ENCODE measurements around the gene PDE4D.
"Not testable (repeated sequence)": the region's sequence is repeated elsewhere in the genome, so short reads cannot be mapped to it uniquely, and the experiment has no call there.

The PDE4D gene

GRCh38 chr5:59600998-59601397 lies 292.5 kb downstream of the PDE4D start:
- DNase-seq, result peak; percentile 6

- no peak for DNase-seq
Observed at GRCh38 chr5:59600153-59600552, 293.4 kb downstream of the PDE4D start.

GRCh38 chr5:59599729-59600128 lies 293.8 kb downstream of the PDE4D start:
- DNase-seq, result no peak

GRCh38 chr5:59598547-59598874 lies 295.0 kb downstream of the PDE4D start:
- no peak for DNase-seq

- no peak for DNase-seq
Observed at GRCh38 chr5:59597690-59598546, 295.6 kb downstream of the PDE4D start.

GRCh38 chr5:59596586-59597350 lies 296.8 kb downstream of the PDE4D start:
- DNase-seq, result no peak

GRCh38 chr5:59594118-59594517 lies 299.4 kb downstream of the PDE4D start:
- DNase-seq, result not testable (repeated sequence)

- no peak for DNase-seq
Observed at GRCh38 chr5:59593439-59594007, 300.0 kb downstream of the PDE4D start.

GRCh38 chr5:59592101-59592500 lies 301.4 kb downstream of the PDE4D start:
- no peak for DNase-seq

GRCh38 chr5:59591162-59591561 lies 302.4 kb downstream of the PDE4D start:
- no peak for DNase-seq

GRCh38 chr5:59588922-59589321 lies 304.6 kb downstream of the PDE4D start:
- DNase-seq, result peak; percentile 19

- peak; percentile 91 for DNase-seq
Observed at GRCh38 chr5:59587489-59588337, 305.8 kb downstream of the PDE4D start.

GRCh38 chr5:59586841-59587240 lies 306.7 kb downstream of the PDE4D start:
- DNase-seq, result no peak

- DNase-seq, result no peak
Observed at GRCh38 chr5:59584858-59585846, 308.4 kb downstream of the PDE4D start.

- peak; percentile 51 for DNase-seq
Observed at GRCh38 chr5:59583810-59584562, 309.5 kb downstream of the PDE4D start.

- no peak for DNase-seq
Observed at GRCh38 chr5:59583151-59583809, 310.2 kb downstream of the PDE4D start.

- peak; percentile 43 for DNase-seq
Observed at GRCh38 chr5:59582746-59583145, 310.8 kb downstream of the PDE4D start.

- peak; percentile 45 for DNase-seq
Observed at GRCh38 chr5:59579824-59580167, 313.7 kb downstream of the PDE4D start.

- peak; percentile 38 for DNase-seq
Observed at GRCh38 chr5:59579101-59579823, 314.3 kb downstream of the PDE4D start.

- no peak for DNase-seq
Observed at GRCh38 chr5:59577485-59577884, 316.0 kb downstream of the PDE4D start.

All from NCI-H82 (cell line).